ENCODE data around the gene OSBPL10. TPM values are rescaled to one million over a fixed set of nuclear protein-coding genes. Genes with fewer than 3 reads are reported as not detected.

The OSBPL10 gene
- total RNA-seq, 1 donor from 2014 or later, result 3.8 TPM

GRCh38 chr3:31671976-31672375 is 309.1 kb downstream of the OSBPL10 start:
- H3K27ac Mint-ChIP-seq (ENCODE audit: unreplicated experiment), result no peak overlapping the region

GRCh38 chr3:31671451-31671850 is 309.6 kb downstream of the OSBPL10 start:
- DNase-seq, result no peak
- Mint-ChIP-seq H3K4me3 (ENCODE audit: unreplicated experiment) (no peak overlapping the region), H3K27me3 (ENCODE audit: unreplicated experiment) (no peaks in the 10 kb centered on the region), H3K9me3 (ENCODE audit: unreplicated experiment) (peaks cover 4% of the 10 kb centered on the region), H3K4me1 (ENCODE audit: low read depth, unreplicated experiment) (peaks cover 5% of the 10 kb centered on the region), H3K36me3 (ENCODE audit: unreplicated experiment) (no peaks in the 10 kb centered on the region), H3K27ac (ENCODE audit: unreplicated experiment) (no peak overlapping the region)
- no peak for TF ChIP-seq CTCF (IDR thresholded peaks at IDR 0.05; ENCODE audit: partially characterized antibody, unreplicated experiment)

More at GRCh38 chr3:31671976-31672375, 309.1 kb downstream of the OSBPL10 start:
- no peaks in the 10 kb centered on the region for H3K27me3 Mint-ChIP-seq (ENCODE audit: unreplicated experiment)
- peaks cover 10% of the 10 kb centered on the region for H3K4me1 Mint-ChIP-seq (ENCODE audit: low read depth, unreplicated experiment)
- DNase-seq, result no peak
- H3K36me3 Mint-ChIP-seq (ENCODE audit: unreplicated experiment), result no peaks in the 10 kb centered on the region
- H3K4me3 Mint-ChIP-seq (ENCODE audit: unreplicated experiment), result no peak overlapping the region
- no peak for TF ChIP-seq CTCF (IDR thresholded peaks at IDR 0.05; ENCODE audit: partially characterized antibody, unreplicated experiment)
- peaks cover 6% of the 10 kb centered on the region for H3K9me3 Mint-ChIP-seq (ENCODE audit: unreplicated experiment)

GRCh38 chr3:31670722-31671121 is 310.3 kb downstream of the OSBPL10 start:
- no peaks in the 10 kb centered on the region for H3K36me3 Mint-ChIP-seq (ENCODE audit: unreplicated experiment)
- H3K4me1 Mint-ChIP-seq (ENCODE audit: low read depth, unreplicated experiment), result no peaks in the 10 kb centered on the region
- H3K4me3 Mint-ChIP-seq (ENCODE audit: unreplicated experiment), result no peak overlapping the region
- H3K27me3 Mint-ChIP-seq (ENCODE audit: unreplicated experiment), result no peaks in the 10 kb centered on the region
- peaks cover 1% of the 10 kb centered on the region for H3K9me3 Mint-ChIP-seq (ENCODE audit: unreplicated experiment)
- H3K27ac Mint-ChIP-seq (ENCODE audit: unreplicated experiment), result no peak overlapping the region
- no peak for DNase-seq
- TF ChIP-seq CTCF (IDR thresholded peaks at IDR 0.05; ENCODE audit: partially characterized antibody, unreplicated experiment), result no peak

GRCh38 chr3:31670136-31670535 is 310.9 kb downstream of the OSBPL10 start:
- no peak overlapping the region for H3K4me3 Mint-ChIP-seq (ENCODE audit: unreplicated experiment)

GRCh38 chr3:31668242-31668641 is 312.8 kb downstream of the OSBPL10 start:
- Mint-ChIP-seq H3K4me3 (ENCODE audit: unreplicated experiment) (no peak overlapping the region), H3K36me3 (ENCODE audit: unreplicated experiment) (no peaks in the 10 kb centered on the region), H3K27ac (ENCODE audit: unreplicated experiment) (no peak overlapping the region), H3K27me3 (ENCODE audit: unreplicated experiment) (no peaks in the 10 kb centered on the region), H3K4me1 (ENCODE audit: low read depth, unreplicated experiment) (peaks cover 1% of the 10 kb centered on the region), H3K9me3 (ENCODE audit: unreplicated experiment) (no peaks in the 10 kb centered on the region)
- TF ChIP-seq CTCF (IDR thresholded peaks at IDR 0.05; ENCODE audit: partially characterized antibody, unreplicated experiment), result no peak
- DNase-seq, result no peak

More at GRCh38 chr3:31670136-31670535, 310.9 kb downstream of the OSBPL10 start:
- DNase-seq, result no peak
- no peaks in the 10 kb centered on the region for H3K4me1 Mint-ChIP-seq (ENCODE audit: low read depth, unreplicated experiment)
- no peak for TF ChIP-seq CTCF (IDR thresholded peaks at IDR 0.05; ENCODE audit: partially characterized antibody, unreplicated experiment)
- H3K27me3 Mint-ChIP-seq (ENCODE audit: unreplicated experiment), result no peaks in the 10 kb centered on the region
- no peak overlapping the region for H3K27ac Mint-ChIP-seq (ENCODE audit: unreplicated experiment)
- H3K9me3 Mint-ChIP-seq (ENCODE audit: unreplicated experiment), result peaks cover 1% of the 10 kb centered on the region
- no peaks in the 10 kb centered on the region for H3K36me3 Mint-ChIP-seq (ENCODE audit: unreplicated experiment)

All from glutamatergic neuron (in vitro differentiated cells).